ENCODE data around the gene PDE6C. TPM values are rescaled to one million over a fixed set of nuclear protein-coding genes. Genes with fewer than 3 reads are reported as not detected.

The PDE6C gene
- total RNA-seq, 2 donors from 2014 or later, result not detected

DNA sequence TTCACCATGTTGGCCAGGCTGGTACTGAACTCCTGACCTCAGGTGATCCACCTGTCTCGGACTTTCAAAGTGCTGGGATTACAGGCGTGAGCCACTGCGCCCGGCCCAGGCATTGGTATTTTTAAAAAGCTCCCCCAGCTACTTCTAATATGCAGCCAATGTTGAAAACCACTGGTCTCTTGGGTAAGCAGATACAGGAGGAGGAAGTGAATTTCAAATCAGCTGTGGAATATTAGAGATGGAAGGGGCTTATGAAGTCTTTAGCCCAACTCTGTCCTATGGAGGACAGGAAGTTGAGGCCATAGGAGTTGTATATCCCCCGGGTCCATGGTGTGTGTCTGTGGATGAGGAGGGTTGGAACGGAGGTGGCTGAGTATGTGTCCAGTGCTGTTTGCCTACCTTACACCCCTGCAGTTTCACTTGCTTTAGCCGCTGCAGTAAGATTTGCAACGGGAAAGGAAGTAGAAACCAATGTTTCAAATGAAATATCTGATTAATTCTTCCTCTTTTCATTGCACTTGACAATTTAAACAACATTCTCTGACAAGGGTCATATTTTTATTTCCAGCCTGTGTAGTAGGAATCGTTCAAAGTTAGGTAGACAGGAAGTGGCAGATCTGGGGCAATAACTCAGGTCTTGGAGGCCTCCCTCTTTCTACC, 3.4 kb downstream of the PDE6C start:
- ATAC-seq (no peak), DNase-seq (no peak)
- intact Hi-C loops (cut with DNase I, micrococcal nuclease), result no loop called here

DNA sequence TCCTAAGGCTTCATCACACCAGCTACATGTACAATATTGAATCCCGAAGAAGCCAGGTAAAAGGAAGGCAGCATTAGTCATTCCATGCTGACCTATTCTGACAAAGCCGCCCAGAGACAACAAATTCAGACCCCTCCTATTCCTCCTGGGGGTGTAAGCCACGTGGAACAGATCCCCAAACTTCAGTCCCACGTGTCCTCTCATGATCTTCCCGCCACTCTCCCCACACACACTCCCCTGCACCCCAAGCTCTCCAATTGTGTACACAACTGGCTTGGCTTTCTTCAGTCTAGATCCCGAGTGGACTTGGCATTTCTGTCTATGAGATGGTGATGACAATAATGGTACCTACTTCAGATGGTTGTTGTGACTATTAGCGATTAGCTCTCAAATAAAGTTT, 8.6 kb downstream of the PDE6C start:
- ATAC-seq (no peak), DNase-seq (no peak)
- intact Hi-C loops (cut with DNase I, micrococcal nuclease), result no loop called here

DNA sequence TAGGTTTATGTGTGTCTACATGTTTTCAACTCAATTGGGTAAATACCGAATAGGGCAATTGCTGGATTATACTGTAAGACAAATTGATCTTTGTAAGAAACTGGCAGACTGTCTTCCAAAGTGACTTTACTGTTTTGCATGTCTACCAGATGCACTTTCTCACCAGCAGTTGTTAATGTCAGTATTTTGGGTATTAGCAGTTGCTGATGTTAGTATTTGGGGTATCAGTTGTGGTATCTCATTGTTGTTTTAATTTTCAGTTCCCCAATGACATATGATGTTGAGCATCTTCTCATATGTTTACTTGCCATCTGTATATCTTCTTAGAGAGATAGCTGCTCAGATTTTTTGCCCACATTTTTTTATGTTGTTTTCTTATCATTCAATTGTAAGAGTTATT, 10.6 kb downstream of the PDE6C start:
- intact Hi-C loops (cut with DNase I, micrococcal nuclease), result no loop called here
- no peak for ATAC-seq
- DNase-seq, result no peak

DNA sequence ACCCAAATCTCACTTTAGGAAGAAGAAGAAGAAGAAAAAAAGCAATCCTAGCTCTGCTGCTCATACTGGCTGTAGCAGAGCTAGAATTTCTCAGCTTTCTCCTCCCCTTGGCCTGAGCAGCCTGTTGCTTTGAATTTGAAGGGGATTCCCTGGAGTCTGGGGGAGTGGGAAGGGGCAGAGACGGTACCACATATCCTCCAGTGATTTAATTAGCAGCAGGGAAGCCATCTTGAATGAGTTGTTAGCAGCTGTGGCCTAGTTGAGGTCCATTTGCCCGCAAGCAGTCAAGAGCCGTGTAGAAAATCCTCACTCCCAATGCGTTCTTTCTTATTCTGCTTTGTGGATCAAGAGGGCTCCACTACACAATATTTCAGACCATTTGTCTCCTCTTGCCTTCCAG, 16.5 kb downstream of the PDE6C start:
- no peak for DNase-seq
- intact Hi-C loops (cut with DNase I, micrococcal nuclease), result no loop called here
- ATAC-seq, result no peak

DNA sequence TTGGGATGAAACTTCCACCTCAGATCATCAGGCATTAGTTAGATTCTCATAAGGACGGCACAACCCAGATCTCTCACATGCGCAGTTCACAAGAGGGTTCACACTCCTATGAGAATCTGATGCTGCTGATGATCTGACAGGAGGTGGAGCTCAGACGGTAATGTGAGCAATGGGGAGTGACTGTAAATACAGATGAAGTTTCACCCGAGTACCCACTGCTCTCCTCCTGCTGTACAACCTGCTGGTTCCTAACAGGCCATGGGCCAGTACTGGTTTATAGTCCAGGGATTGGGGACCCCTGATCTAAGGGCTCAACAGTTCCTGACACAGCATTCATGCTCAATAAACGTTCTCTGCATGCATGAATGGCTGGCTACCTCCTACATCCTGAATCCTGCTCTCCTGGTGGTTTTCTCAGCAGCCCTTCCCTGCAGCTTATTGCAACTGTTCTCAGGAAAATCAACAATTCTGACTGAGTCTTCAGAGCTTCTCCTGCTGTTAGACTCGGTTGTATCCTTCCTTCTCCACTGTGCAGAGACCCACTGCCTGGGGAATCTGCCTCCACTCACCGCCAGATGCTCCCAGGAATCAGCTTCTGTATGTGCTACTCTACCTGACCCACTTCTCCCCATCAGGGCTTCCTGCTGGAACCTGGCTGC, 17.4 kb downstream of the PDE6C start:
- intact Hi-C loops (cut with DNase I, micrococcal nuclease), result no loop called here
- ATAC-seq (no peak), DNase-seq (no peak)

DNA sequence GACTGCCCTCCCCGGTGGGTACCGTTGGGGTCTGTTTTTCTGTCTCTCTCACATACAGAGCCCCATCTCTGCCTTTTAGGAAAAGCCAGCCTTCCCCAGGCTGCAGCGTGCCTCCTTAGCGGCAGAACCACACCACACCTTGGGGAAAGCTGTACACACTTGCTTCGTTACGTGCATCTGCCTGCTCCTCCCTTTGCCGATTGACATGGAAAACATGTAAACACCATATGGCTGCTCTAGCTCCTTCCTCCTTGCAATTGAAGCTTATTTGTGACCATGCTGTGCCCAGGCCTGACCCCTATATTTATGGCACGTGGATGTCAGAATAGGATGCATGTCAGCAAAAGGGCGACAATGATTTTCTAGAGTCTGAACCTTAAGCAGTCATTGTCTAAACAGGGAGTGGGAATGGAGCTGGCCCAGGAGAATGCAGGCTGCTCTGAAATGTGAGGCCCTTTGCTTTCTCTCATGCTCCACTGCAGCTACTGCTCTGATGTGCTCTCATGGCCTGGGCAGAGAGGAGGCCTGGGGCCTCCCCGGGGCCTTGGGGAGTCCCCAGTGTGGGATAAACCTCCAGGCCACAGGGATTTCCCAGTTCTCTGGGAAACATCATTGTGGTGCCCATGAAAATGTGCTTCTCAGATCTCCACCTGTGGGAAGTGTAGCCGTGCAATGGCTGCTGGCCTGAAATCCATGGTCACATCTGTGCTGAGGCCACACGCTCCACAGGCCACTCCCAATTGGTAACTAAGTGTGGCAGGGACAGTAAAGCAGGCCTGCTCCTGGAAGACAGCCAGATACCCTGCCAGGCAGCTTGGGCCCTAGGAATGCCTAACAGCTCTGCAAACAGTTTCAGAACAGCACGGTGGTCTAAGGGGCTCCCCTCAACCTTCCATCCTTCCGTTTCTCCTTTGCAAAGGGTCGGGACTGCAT, 18.6 kb downstream of the PDE6C start:
- intact Hi-C loops (cut with DNase I, micrococcal nuclease), result no loop called here
- peak in 1 of 2 donors; percentile 18 for DNase-seq
- peak; percentile 68 for ATAC-seq

DNA sequence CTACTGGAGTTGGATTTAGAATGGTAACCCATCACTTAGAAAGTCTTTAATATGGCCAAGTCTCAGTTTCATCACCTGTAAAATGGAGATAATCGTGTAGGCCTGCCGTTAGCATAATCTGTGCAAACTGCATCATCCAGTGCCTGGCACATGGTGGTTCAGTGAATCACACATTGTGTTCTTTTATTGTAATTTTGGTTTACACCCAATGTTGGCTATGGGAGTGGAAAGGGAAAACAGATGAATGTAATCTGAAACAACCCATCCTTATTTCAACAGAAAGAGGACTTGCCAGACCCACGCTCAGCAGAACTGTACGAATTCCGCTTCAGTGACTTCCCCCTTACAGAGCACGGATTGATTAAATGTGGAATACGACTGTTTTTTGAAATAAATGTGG, 27.5 kb downstream of the PDE6C start:
- ATAC-seq, result no peak
- DNase-seq, result no peak
- intact Hi-C loops (cut with DNase I, micrococcal nuclease), result no loop called here

DNA sequence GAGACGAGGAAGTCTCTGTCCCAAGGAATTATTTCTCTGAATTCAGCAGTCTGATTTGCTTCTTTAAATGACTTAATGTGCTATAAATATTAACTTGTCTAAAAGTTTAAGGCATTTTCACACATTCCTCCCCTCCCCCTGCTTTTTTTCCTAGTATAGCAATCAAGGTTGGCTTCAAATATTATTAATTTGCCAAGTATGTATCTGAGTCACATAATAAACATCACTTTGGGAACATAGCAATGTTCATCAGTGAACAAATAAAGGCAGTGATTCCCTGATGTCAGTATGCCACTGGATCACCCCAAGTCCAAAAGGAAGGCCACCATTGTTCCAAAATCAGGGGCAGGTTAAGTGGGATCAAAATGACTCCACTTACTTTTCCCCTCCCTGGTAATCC, 40.5 kb downstream of the PDE6C start:
- ATAC-seq (no peak), DNase-seq (no peak)
- intact Hi-C loops (cut with DNase I, micrococcal nuclease), result no loop called here

DNA sequence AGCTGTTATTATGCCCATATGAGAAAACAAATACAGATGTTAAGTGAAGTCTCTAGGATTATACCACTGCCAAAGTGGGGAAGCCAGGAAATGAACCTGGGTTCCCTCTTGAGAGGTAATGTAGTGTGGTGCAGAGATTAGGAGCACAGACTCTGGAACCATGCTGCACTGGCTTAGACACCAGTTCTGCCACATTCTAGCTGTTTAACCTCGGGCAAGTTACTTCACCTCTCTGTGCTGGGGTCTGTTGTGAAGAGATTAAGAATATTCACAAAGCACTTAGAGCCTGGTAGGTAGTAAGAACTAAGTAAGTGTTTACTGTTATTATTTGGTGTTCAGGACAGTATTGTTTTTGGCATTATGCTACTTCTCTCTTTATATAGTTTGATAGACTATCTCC, 41.9 kb downstream of the PDE6C start:
- intact Hi-C loops (cut with DNase I, micrococcal nuclease), result no loop called here
- DNase-seq (no peak), ATAC-seq (no peak)

DNA sequence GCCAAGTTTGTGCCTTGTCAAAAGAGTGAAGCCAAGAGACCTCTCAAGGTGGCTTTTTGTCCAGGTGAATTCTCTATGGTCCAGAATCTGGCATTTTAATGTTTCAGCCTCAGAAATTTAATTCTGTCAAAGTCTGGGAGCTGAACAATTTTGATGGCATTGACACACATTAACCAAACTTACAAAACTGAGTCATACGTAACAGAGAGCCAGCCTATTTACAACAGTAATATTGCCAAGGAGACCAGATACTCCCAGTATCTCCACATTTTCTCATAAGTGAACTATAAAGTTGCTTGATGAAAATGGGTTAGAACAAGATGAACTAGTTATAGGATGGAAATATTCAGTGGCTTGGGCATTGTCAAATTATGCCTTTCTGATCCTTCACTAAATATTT, 43.8 kb downstream of the PDE6C start:
- intact Hi-C loops (cut with DNase I, micrococcal nuclease), result no loop called here
- DNase-seq (no peak), ATAC-seq (no peak)

DNA sequence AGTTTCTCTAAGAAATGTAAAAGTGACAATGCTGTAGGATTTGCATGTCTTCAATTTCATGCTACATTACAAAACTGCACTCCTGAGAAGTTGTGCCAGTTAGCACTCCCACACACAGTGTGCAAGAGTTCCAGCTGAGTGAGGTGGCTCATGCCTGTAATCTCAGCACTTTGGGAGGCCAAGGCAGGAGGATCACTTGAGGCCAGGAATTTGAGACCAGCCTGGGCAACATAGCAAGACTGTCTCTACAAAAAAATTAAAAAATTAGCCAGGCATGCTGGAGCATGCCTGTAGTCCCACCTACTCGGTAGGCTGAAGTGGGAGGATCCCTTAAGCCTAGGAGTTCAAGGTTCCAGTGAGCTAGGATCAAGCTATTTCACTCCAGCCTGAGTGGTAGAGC, 45.4 kb downstream of the PDE6C start:
- intact Hi-C loops (cut with DNase I, micrococcal nuclease), result no loop called here
- DNase-seq (no peak), ATAC-seq (no peak)

DNA sequence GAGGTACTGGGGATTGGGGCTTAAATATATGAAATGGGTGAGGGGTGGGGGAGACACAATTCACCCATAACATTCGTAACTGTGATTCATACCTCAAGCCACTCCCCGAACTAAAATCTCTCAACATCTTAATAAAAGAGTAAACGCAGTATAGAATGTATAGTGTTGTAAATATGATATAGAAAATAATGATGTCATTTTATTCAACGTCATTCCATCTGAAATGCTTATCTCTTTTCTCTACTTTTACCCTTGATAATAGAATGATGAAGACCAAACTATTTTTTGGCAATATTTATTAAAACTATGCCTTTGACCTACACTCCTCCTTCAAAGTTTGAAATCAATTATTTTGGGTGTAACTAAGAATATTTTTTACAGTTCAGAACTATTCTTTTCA, 53.7 kb downstream of the PDE6C start:
- intact Hi-C loops (cut with DNase I, micrococcal nuclease), result no loop called here
- DNase-seq (no peak), ATAC-seq (no peak)

DNA sequence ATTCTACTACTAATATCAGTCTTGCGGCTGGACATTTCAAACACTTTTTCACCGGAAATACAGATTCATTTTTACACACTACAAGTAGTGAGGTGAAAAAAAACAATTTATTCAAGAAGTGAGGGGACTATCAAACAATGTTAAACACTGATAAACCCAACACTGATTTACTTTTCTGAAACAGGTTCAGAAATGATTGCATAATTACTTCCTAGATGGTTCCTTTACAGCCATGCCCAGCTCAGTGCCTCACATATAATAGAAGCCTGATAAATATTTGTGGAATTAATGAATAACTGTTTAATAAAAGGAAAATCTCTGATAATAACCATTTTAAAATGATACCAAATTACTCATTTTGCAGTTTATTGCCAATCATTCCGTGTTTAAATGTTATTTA, 55.5 kb downstream of the PDE6C start:
- DNase-seq (no peak), ATAC-seq (no peak)
- intact Hi-C loops (cut with DNase I, micrococcal nuclease), result no loop called here

DNA sequence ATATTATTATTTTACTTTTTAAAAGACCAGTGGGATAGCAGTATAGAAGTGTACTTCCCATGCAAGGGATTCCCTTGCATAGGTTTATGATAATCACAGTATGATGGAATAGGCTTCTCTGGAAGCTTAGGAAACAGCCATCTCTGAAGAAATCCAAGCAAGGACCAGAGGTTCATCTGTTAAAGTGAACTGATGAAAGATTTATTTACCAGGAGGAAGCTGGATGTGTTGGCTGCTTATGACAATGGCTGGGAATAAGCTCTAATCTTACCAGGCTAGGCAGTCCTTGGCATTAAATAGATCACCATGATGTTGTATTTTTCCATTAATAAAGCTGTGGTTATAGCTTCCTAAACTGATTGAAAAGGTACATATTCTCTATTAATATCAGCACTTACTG, 58.0 kb downstream of the PDE6C start:
- DNase-seq (no peak), ATAC-seq (no peak)
- intact Hi-C loops (cut with DNase I, micrococcal nuclease), result no loop called here

DNA sequence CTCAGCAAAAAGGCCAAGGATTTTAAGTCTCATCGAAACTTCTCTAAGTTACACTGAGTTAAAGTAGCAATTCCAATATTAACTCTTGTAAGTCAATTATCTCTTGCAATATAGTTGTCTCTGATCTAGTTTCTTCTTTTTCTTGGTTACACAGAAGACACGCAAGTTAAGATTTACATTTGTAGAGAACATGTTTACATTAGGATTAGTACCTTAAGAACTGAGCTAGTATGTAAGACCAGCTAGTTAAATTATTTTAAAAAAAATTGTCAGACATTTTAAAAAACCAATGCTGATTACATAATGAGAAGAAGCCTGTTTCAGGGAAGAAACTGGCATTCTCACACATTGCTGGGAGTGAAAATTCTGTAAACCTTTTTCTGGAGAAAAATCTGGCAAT, 58.7 kb downstream of the PDE6C start:
- intact Hi-C loops (cut with DNase I, micrococcal nuclease), result no loop called here
- no peak for ATAC-seq

DNA sequence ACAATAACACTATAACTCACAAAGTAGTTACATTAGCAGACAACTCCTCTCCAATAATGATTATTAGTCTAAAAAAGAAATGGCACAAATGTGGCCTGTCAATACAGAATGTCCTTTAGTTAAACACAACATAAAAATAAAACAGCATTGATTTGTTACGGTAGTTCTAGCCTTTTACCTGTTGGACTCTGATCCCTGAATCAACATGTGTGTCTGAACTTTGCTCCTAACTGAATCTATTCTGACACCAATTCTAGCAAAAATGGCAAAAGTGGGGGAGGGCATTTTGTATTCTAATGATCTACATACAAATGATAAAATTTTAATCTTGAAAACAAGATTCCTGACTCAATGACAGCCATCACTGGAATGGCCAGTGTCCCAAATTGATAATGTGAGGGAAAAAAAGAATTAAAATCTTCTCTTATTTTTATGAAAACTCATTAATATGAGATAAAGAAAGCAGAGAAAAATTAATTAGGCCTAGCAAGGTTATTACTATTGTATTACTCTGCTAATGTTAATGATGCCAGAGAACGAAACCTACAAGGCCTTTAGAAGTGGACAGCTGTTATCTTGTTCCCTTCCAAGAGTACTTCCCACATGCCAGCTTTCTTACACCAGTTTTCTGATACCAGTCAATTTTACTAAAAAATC, 59.8 kb downstream of the PDE6C start:
- DNase-seq (no peak), ATAC-seq (peak; percentile 44)
- intact Hi-C loops (cut with DNase I, micrococcal nuclease), result no loop called here

More for the DNA sequence above, 58.7 kb downstream of the PDE6C start:
- DNase-seq, result no peak

DNA sequence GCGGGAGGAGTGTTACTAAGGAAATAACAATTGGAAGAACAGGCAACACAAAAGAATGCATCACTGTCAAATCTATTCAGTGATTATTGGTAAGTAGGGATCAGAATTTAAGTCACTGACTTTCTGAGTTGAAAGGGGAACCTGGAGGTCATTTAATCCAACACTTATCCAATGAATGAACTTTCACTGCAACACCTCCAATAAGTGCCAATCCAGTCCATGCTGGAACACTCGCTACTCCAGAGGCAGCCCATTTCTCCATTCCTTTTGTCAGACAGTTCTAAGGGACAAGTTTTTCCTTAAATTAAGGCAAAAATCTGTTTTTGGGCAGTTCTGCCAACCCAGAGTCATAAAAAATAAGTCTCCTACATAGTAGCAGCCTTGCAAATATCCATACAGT, 60.6 kb downstream of the PDE6C start:
- intact Hi-C loops (cut with DNase I, micrococcal nuclease), result no loop called here
- DNase-seq (no peak), ATAC-seq (no peak)

DNA sequence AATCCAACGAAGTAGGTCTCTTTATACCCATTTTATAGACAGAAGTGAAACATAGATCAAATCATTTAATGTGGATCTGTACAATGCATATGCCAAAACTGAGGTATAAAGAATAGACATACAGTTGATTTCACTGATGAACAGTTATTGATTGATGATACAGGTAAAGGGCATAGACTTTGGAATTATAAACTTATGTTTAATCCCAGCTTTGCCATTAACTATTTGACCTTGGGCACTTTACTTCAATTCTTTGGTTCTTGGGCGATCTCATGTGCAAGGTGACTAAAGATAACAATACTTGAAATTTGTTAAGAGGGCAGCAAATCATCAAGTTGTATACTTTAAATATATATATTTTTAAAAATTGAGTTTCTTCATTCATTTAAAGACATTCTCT, 61.5 kb downstream of the PDE6C start:
- ATAC-seq (no peak), DNase-seq (no peak)
- intact Hi-C loops (cut with DNase I, micrococcal nuclease), result no loop called here

DNA sequence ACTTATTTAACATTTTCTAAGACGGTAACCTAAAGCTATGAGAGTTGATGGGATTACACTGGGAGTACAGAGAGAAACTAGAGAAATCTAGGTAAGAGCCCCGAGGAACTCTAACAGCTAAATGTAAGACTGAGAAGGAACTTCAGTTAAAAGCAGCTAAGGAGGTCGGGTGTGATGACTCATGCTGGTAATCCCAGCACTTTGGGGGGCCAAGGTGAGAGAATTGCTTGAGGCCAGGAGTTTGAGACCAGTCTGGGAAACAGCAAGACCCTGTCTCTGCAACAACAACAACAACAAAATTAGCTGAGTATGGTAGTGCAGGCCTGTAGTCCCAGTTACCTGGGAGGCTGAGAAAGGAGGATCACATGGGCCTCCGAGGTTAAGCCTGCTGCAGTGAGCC, 66.0 kb downstream of the PDE6C start:
- ATAC-seq, result no peak
- intact Hi-C loops (cut with DNase I, micrococcal nuclease), result no loop called here
- DNase-seq, result no peak
